Measurements from ENCODE around the gene MCC. TPM values are rescaled to one million over a fixed set of nuclear protein-coding genes. Genes with fewer than 3 reads are reported as not detected.

Gene MCC
- total RNA-seq, 4 donors from 2014 or later, result 17.0 to 24.8 (median 21.0) TPM

GRCh38 chr5:113450462-113450861 lies 37.8 kb downstream of the MCC start:
- no peak overlapping the region for H3K27ac ChIP-seq (replicated peaks in 1 of 4)
- no peak for DNase-seq (ENCODE audit: extremely low spot score)
- TF ChIP-seq EP300 (IDR thresholded peaks at IDR 0.05) (no peak), POLR2AphosphoS5 (IDR thresholded peaks at IDR 0.05) (no peak), POLR2A (IDR thresholded peaks at IDR 0.05; ENCODE audit: low read depth) (no peak)
- TF ChIP-seq, protein P1, sequence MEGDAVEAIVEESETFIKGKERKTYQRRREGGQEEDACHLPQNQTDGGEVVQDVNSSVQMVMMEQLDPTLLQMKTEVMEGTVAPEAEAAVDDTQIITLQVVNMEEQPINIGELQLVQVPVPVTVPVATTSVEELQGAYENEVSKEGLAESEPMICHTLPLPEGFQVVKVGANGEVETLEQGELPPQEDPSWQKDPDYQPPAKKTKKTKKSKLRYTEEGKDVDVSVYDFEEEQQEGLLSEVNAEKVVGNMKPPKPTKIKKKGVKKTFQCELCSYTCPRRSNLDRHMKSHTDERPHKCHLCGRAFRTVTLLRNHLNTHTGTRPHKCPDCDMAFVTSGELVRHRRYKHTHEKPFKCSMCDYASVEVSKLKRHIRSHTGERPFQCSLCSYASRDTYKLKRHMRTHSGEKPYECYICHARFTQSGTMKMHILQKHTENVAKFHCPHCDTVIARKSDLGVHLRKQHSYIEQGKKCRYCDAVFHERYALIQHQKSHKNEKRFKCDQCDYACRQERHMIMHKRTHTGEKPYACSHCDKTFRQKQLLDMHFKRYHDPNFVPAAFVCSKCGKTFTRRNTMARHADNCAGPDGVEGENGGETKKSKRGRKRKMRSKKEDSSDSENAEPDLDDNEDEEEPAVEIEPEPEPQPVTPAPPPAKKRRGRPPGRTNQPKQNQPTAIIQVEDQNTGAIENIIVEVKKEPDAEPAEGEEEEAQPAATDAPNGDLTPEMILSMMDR (IDR thresholded peaks at IDR 0.05), result no peak
- H3K27me3 ChIP-seq, result no peaks in the 10 kb centered on the region
- no peak overlapping the region for H3K4me3 ChIP-seq
- no peaks in the 10 kb centered on the region for H3K4me1 ChIP-seq
- 75% methylated on average over 2 of the region's 2 CpGs for WGBS
- no peaks in the 10 kb centered on the region for H3K36me3 ChIP-seq
- peaks cover 0 to 4% (median 2%) of the 10 kb centered on the region in 4 donors for H3K9me3 ChIP-seq
- intact Hi-C loops (cut with DNase I), result no loop called here

GRCh38 chr5:113448252-113448651 lies 40.0 kb downstream of the MCC start:
- DNase-seq (ENCODE audit: extremely low spot score), result no peak
- H3K9me3 ChIP-seq, result peaks cover 0 to 5% (median 2%) of the 10 kb centered on the region in 4 donors
- no peak overlapping the region for H3K27ac ChIP-seq (replicated peaks in 1 of 4)
- 74% methylated on average over 3 of the region's 3 CpGs for WGBS
- H3K4me1 ChIP-seq, result no peaks in the 10 kb centered on the region
- no peak for TF ChIP-seq EP300 (IDR thresholded peaks at IDR 0.05)
- TF ChIP-seq, protein P1 (IDR thresholded peaks at IDR 0.05), result no peak
- TF ChIP-seq POLR2A (IDR thresholded peaks at IDR 0.05; ENCODE audit: low read depth), result no peak
- no peak for TF ChIP-seq POLR2AphosphoS5 (IDR thresholded peaks at IDR 0.05)
- no peak overlapping the region for H3K4me3 ChIP-seq
- intact Hi-C loops (cut with DNase I), result no loop called here
- no peaks in the 10 kb centered on the region for H3K27me3 ChIP-seq
- no peaks in the 10 kb centered on the region for H3K36me3 ChIP-seq

DNA sequence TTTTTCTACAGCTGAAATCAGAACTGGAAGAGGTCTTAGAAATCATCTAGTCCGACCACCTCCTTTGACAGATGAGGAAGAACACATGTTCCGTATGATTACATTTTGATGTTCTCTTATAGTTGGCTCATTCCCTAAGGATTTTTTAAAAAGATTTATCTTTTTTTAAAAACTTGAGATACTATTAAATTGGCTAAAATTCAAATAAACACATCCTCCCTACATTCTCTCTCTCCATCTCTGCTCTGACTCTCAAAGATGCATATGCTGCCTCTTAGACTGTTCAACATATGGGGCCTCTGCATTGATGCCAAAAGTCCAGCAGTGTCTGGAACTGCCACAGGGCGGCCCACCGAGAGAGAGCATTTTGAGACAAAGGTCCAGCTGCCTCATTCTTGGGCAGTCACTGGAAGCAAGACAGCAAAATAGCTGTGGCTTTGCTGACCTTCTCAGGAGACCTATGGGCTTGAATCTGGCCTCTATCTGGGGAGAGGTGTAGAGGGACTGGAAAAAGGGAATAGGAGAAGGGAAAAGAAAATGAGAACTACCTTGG lies 40.7 kb downstream of the MCC start:
- intact Hi-C loops (cut with DNase I), result no loop called here
- Histone ChIP-seq H3K9me3 (peaks cover 0 to 5% (median 2%) of the 10 kb centered on the region in 4 donors), H3K36me3 (no peaks in the 10 kb centered on the region), H3K4me3 (no peak overlapping the region), H3K27ac (replicated peaks in 1 of 4) (no peak overlapping the region), H3K27me3 (no peaks in the 10 kb centered on the region), H3K4me1 (no peaks in the 10 kb centered on the region)
- DNase-seq (ENCODE audit: extremely low spot score), result no peak
- WGBS, result 56% methylated on average over 4 of the region's 4 CpGs
- TF ChIP-seq, protein P1 (IDR thresholded peaks at IDR 0.05), result no peak
- no peak for TF ChIP-seq POLR2AphosphoS5 (IDR thresholded peaks at IDR 0.05)

DNA sequence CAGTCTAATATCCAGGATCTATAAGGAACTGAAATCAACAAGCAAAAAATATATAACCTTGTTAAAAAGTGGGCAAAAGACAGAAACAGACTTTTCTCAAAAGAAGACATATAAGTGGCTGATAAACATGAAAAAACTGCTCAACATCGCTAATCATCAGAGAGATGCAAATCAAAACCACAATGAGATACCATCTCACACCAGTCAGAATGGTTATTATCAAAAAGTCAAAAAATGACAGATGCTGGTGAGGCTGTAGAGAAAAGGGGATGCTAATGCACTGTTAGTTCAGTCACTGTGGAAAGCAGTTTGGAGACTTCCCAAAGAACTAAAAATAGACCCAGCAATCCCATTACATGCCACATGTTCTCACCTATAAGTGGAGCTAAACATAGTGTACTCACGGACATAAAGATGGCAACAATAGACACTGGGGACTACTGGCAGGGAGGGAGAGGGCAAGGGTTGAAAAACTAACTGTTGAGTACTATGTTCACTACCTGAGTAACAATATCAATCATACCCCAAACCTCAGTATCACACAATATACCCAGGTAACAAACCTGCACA lies 41.8 kb downstream of the MCC start:
- WGBS, result 63% methylated on average over 2 of the region's 2 CpGs
- Histone ChIP-seq H3K4me1 (no peaks in the 10 kb centered on the region), H3K9me3 (peaks cover 0 to 5% (median 2%) of the 10 kb centered on the region in 4 donors), H3K4me3 (no peak overlapping the region), H3K27ac (replicated peaks in 1 of 4) (no peak overlapping the region), H3K36me3 (no peaks in the 10 kb centered on the region), H3K27me3 (no peaks in the 10 kb centered on the region)
- no peak for DNase-seq (ENCODE audit: extremely low spot score)
- TF ChIP-seq EP300 (IDR thresholded peaks at IDR 0.05) (no peak), POLR2AphosphoS5 (IDR thresholded peaks at IDR 0.05) (no peak), POLR2A (IDR thresholded peaks at IDR 0.05; ENCODE audit: low read depth) (no peak)
- TF ChIP-seq, protein P1 (IDR thresholded peaks at IDR 0.05), result no peak
- intact Hi-C loops (cut with DNase I), result no loop called here

- no peak for TF ChIP-seq EP300 (IDR thresholded peaks at IDR 0.05)
- TF ChIP-seq, protein P1 (IDR thresholded peaks at IDR 0.05), result no peak
- TF ChIP-seq POLR2AphosphoS5 (IDR thresholded peaks at IDR 0.05), result no peak
- TF ChIP-seq POLR2A (IDR thresholded peaks at IDR 0.05; ENCODE audit: low read depth), result no peak
- intact Hi-C loops (cut with DNase I), result no loop called here
- 62% methylated on average over 1 of the region's 1 CpG for WGBS
Measured at GRCh38 chr5:113437111-113437510, 51.1 kb downstream of the MCC start.

More at GRCh38 chr5:113437111-113437510, 51.1 kb downstream of the MCC start:
- Histone ChIP-seq H3K27me3 (no peaks in the 10 kb centered on the region), H3K9me3 (no peaks in the 10 kb centered on the region), H3K4me1 (peaks cover 0 to 9% (median 1%) of the 10 kb centered on the region in 4 donors), H3K4me3 (no peak overlapping the region), H3K36me3 (no peaks in the 10 kb centered on the region), H3K27ac (replicated peaks in 1 of 4) (no peak overlapping the region)
- DNase-seq (ENCODE audit: extremely low spot score), result no peak
